Mammary microvascular endothelial cell (primary cell): ENCODE measurements around the gene FBXO4. TPM values are rescaled to one million over a fixed set of nuclear protein-coding genes. Genes with fewer than 3 reads are reported as not detected.

ENCODE experiments used
- total RNA-seq: library from RNA; depleted of rRNA; stranded (reverse); fragments of >200 nt; gene quantifications from 2 replicates; pipeline ENCODE4 v1.2.3, GENCODE V29; 2015

The FBXO4 gene, protein sequence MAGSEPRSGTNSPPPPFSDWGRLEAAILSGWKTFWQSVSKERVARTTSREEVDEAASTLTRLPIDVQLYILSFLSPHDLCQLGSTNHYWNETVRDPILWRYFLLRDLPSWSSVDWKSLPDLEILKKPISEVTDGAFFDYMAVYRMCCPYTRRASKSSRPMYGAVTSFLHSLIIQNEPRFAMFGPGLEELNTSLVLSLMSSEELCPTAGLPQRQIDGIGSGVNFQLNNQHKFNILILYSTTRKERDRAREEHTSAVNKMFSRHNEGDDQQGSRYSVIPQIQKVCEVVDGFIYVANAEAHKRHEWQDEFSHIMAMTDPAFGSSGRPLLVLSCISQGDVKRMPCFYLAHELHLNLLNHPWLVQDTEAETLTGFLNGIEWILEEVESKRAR
- 6.1 and 8.9 TPM in 2 replicates for total RNA-seq

DNA sequence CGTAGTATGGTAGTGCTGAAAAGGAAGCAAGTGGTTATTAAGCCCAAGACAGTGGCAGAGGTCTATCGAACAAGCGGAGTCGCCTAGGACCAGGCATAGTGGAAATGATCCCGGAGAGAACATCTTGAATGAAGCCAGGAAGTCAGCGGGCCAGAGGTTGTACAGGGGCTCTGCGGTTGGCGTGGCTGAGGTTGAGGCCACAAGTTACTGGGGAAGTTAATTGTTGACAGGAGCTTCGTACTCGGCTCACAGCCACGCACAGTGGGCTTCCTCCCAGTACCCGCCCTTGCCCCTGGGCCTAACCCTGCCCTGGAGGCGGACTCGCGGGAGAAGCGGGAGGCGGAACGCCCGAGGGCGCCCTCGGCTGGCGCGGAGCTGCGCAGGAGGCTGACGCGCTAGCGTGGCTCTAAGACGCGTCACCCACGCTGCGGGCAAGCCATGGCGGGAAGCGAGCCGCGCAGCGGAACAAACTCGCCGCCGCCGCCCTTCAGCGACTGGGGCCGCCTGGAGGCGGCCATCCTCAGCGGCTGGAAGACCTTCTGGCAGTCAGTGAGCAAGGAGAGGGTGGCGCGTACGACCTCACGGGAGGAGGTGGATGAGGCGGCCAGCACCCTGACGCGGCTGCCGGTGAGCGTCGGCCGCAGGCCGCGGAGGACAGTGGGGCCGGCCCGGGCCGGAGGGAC, at the start of gene FBXO4:
FBXO4 (plus strand) TSS at position 410 of the 683 bp plus-strand sequence; CDS start at position 439, 29 bp downstream.

DNA sequence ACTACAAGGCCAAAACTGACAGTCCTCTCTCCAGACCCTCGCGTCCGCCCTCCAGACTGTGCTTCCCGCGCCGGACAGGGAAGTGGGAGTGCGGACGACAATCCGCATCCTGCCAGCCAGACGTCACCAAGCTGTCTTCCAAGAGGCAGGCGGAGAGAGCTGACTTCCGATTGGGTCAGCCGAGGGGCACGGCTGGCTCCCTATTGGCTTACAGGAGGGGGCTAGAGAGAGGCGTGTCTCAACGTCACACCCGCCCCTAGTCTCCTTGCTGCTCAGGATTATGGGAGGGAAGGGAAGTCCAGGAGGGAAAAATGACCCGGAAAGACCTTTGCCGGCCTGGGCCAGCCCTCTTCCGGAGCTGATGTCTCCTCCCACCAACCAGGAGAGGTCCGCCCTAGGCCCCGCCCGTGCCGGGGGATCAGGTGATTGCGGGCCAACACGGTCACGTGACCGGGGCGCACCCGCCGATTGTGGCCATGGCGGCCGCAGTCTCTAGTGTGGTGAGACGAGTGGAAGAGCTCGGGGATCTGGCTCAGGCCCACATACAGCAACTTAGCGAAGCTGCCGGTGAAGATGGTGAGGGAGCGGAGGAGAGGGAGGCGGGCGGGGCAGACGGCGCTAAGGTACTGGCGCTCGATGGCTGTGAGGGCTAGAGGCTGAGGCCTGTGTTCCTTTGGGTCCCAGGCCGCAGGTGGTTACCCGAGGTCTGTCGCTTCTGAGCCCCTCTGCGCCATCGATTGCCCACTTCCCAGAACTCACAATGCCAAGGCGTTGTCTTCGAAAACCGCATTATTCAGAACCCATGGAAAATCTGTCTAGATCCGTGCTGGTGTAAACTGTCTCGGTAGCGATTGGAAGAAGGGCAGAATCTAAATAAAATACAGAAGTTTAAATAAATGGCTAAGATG, 20.9 kb upstream of the FBXO4 start, which contains the start of gene RIMOC1:
RIMOC1 (plus strand) TSS at position 453 of the 908 bp plus-strand sequence; CDS start at position 477, 24 bp downstream.

Other genes starting within 250 kb of the FBXO4 start
- 22.8 and 23.7 TPM in 2 replicates for gene OXCT1, start 54.9 kb upstream of the FBXO4 start, total RNA-seq
- 15.1 and 15.2 TPM in 2 replicates for gene RIMOC1, start 20.9 kb upstream of the FBXO4 start, total RNA-seq